Stimulated activated CD4-positive, alpha-beta T cell treated with anti-CD3 and anti-CD28 coated beads, Interleukin-15, amount 100 ng/mL, for 48 hours (primary cell): ENCODE measurements around the gene PDYN.
"Not testable (repeated sequence)": the region's sequence is repeated elsewhere in the genome, so short reads cannot be mapped to it uniquely, and the experiment has no call there.

Source experiments
- DNase-seq, 2 donors: peaks; one replicate each; pipeline ENCODE4 v3.0.0-alpha.2; 2020; ENCODE audit warnings: low read depth in 2 of 2

The PDYN gene

DNA sequence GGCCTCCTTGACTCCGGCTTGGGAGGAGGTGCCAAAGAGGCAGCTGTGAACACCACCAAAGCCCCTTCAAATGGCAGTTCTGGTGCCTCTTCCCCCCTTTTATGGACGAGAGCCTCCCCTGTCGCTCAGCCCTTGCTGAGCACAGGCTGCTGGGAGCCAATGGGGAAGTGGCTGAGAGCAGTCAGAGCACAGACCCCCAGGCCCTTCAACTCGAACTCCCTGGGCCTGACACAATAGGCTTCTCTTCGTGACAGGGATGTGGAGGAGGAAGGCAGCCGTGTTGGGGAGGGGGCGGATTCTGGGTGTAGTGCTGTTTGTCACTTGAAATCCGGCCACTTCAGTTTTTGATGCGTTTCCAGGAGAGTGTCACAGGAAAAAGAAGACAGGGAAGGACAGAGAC lies at the start of gene PDYN:
Gene PDYN, minus strand, starts transcription at position 73 of the 400 bp plus-strand sequence. CDS start 10,974 bp downstream, outside the sequence.
- no peak for DNase-seq

DNA sequence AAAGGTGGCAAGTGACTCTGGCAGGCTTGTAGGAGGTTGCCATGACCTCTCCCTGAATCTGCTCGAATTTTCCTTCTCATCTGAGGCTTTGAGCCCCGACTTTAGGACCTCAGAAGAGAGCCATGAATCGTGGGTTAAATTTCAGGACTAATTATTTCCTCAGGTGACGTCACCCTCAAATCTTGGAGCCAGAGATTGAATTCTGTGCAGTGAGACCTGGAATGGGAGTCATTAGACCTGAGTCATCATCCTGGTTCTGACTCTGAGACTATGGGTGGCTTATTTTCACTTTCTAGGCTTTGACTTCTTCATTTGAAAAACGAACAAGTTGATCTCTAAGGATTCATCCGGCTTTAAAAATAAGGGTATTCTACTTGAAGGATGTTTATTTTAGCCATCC lies 48.5 kb upstream of the PDYN start:
- DNase-seq, result no peak

DNA sequence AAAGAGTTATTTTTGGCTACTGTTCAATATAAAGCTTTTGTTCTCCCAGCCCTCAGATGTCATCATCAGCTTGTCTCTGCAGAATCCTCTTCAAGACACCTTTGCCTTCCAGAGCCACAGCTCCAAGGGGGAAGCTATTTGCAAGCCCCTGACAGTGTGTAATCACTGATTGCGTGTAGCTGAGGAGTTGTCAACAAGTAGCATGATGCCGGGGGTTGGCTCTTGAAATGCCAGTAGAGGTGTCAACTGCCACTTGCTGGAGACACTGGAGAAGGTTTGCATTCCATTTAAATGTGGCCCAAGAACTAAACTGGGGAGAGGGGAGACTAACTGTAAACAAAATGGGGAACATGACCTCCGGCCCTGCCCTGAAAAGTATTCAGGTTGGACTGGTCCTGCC lies 44.3 kb upstream of the PDYN start:
- DNase-seq, result no peak

DNA sequence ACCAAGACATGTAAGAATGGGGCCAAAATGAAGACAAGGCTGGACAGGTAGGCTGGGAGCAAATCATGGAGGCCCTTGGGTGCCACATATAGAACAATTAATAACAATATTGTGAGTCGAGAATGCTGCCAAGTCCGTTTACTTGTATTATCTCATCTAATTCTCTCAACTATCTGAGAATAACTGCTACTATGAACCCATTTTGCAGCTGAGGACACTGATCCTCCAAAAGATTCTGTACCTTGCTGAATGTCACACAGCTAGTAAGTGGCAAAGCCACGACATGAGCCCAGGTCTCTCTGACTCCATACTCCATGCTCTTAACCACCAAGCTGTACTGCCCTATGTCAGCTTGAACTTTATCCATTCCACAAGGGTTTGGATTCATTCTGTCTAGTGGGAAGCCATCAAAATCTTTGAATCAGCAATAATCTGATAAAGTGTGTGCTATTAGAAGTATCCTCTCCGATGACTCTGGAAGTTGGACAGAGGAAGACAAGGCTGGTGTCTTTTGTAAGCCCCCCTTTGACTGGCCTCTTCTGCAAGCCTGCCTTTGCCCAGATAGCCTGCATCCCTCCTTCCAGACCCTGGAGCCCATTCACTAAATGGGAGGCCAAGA lies 43.5 kb upstream of the PDYN start:
- no peak for DNase-seq

DNA sequence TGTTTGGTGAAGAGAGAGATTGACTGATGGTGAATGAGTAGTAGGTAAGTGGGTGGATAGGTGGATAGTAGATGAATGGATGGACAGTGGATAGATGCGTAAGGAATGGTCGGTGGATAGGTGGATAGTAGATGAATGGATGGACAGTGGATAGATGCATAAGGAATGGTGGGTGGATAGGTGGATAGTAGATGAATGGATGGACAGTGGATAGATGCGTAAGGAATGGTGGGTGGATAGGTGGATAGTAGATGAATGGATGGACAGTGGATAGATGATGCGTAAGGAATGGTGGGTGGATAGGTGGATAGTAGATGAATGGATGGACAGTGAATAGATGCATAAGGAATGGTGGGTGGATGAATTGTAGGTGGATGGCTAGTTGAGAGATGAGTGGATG lies 42.5 kb upstream of the PDYN start:
- not testable (repeated sequence) for DNase-seq

DNA sequence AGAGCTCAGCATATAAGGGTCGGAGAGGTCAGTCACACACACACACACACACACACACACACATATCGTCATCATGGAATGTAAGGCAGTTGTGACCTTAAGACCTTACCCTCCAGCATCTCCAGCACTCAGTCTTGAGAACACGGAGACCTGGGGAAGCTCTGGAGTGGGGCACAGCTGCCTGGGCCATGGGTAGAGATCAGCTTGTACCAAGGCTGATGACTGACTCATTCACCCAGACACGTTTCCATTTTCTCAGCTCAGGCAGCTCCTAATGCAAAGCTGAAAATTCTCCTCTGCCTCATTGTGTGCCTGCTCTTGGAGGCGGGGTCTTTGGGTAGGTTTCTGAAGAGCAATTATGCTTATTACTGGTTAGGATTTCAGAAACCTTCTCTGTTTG lies 38.3 kb upstream of the PDYN start:
- DNase-seq, result no peak

DNA sequence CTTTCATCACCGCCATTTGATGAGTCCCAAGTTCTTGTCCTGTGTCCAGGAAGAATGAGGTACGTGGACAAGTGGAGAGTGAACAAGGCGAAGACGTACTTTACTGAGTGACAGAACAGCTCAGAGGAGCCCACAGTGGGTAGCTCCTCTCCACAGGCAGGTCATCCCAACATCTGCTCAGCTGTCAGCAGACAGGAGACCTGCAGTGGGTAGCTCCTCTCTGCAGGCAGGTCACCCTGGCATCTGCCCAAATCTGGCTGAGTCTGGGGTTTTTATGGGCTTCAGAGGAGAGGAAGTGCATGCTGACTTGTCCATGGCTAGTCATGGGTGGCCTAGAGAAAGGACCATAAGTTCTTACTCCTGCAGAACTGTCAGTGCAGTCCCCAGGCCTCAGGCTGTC lies 32.7 kb upstream of the PDYN start:
- no peak for DNase-seq

DNA sequence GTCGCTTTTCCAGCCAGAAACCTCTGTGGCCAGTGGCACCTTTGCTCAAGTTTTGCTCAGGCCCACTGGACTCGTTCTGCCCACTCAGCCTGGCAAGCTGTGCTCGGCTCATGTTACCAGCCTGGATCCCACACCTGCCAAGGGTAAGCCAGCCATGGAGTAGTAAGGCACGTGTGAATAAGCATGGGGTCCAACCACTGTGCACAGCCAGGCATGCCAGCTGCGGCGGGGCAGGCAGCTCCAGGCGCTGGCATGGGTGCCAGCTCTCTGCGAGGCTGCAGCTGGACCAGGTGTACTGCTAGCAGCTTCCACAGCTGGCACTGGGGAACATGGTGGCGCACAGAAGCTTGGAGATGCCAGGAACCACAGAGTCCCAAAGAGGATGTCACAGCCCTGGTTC lies 32.1 kb upstream of the PDYN start:
- DNase-seq, result no peak

DNA sequence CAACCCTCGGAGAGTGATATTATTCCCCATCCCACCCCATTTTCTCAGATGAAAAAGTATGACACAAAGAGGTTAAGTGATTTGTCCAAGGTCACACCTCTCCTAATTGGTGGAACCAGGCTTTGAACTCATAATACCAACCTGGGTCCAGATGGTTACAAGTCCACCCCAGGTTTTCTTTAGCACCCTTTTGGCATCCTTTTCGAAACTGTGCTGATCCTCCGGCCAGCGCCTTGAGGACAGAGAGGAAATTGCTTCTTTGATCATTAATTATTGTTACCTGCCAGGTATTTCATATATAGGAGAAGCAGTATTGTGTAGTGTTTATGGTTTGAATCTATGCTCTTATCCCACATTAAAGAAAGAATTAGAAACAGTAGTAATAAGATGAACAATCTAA lies 29.3 kb upstream of the PDYN start:
- no peak for DNase-seq

DNA sequence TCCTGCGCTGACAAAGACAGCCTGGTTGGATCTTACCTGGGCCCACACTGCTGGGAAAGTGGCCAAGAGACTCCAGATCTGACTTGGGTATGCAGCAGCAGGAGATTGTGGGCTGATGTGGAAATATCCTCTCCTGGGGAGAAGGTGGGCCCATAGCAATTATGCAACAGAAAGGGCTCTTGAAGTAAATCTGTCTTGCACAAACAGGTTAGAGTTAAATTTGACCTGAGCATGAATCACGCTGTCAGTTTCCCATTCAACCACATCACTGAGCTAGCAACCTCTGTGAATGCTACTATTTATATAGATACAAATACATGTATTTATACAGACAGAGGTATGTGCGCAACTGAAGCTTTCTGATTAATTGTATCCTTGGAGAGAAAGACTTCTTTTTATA lies 28.3 kb upstream of the PDYN start:
- DNase-seq, result no peak

DNA sequence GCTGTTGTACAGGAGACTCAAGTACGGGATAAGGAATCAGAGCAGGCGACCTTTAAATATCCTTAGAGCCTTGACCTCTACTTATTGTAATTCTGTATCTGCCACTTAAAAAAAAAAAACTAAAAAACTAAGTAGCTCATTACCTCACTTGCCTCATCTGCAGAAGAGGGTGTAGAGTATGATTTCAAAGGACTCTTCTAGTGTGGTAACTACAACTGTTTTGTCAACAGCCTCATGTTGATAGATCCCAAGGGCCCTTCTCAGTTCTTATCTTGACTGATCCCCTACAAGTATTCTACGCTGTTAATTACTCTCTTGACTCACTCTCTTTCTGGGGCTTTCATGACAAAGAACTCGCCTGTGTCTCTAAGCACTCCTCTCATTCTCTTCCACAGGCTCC lies 16.7 kb upstream of the PDYN start:
- no peak for DNase-seq

DNA sequence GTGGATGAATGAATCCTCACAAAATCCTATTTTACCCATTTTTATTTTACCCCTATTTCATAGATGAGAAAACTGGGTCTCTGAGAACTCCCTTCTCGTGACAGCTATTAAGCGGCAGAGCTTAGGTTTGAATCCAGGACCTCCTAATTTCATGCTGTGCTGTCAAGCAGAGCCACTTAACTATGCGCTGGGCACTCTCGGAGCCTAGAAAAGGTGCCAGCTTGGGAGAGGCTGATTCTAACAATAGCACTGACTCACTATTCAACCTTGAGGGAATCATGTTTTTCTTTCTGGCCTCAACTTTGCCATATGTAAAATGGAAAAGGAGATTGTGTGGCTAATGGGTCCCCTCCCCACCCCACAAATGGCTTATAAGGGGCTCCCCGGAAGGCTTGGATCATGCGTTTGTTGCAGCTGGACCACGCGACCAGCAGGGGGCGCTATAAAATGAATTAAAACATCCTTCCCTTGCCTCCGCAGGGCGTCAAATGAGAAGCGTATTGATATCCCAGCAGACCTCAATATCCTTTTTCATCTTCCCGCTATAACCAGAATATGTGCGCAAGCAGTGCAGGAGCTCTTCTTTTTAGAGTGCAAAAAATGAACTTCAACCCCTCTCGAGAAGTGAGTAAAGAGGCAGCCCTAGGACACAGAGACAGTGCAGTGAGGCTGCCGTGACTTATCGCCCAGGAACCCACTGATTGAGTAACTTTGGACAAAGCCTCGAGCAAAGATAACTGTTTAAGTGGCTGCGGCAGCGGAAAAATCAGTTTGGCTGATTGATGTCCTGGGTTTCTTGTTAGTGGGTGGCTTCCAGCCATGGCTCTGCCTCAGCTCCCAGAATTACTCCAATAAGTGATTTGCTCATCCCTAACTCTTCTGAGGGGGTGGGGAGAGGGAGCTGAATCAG lies 12.8 kb upstream of the PDYN start:
- DNase-seq, result peak; percentile 4 to 17

DNA sequence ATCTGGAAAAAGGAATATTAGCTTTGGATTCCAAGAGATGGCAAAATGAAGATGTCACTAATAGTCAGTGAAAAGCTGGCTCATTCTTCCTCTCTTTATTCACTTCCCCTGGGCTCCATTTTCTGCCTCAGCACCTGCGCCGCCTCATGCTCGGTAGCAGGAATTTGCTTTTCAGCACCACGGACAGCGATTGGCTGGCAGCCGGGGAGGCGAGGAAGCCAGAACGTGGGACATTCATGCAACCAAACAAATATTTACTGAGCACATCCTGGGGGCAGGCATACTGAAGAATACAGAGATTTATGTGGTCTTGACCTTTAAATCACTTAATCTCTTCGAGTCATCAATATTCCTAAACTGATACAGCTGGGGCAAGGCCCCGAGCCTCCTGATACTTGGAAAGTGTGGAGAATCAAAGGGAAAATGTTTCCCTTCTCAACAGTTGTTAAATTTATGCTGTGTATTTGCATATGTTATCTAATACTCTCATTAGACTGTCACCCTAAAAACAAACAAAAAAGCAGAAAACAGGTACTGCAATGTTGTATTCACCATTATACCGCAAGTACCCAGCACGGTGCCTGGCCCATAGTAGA lies 12.1 kb upstream of the PDYN start:
- peak; percentile 28 to 47 for DNase-seq

DNA sequence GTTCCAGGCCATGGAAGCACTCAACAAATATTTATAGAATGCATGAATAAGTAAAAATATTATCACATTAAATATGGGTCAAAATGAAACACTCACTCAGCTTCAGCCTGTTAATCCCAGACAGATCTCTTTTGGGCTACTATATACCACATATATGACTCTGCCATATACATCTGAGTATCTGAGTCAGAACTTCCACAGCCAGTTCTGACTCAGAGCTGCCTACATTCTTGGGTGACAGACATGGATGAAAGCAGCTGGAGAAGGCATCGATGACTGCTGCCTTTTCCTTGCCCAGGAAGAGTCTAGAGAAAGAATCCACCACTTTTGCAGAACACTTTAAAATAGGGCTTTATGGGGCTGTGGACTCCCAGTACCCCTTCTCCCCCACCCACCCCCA lies 11.5 kb upstream of the PDYN start:
- DNase-seq, result peak in 1 of 2 donors; percentile 21

DNA sequence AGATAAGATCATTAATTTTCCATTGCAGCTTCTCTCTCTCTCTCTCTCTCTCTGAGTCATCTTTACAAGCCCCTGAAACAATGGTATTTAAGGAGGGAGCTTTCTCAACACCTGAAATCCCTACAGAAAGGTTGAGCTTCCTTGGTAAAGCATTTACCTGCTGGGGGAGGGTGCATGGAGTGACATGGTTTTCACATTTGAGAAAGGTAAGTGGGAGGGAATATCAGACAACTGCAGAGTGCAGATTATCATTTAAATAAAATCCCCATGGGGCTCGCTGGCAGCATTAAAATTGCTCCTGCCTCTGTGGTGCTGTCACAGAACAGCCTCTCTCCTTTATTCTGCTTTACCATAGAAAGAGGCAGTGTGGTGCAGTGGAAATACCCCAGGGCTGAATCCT lies 10.3 kb upstream of the PDYN start:
- DNase-seq, result no peak

DNA sequence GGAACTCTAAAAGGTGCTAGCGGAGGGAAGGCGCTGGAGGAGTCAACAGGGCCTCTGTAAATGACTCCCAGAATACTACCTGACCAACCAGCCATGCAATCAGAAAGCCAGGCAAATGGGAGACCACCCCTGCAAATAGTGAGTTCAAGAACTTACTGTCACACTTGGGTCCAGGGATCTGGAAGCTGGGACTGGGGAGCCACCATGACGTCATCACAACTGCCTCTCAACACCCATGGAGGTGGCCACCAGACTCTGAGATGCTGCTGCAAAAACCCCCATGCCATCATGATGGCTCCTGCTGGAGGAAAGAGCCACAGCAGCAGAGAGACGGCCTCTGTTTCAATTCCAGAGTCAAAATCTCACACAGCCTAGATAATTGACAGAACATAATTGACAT lies 8.5 kb upstream of the PDYN start:
- no peak for DNase-seq

DNA sequence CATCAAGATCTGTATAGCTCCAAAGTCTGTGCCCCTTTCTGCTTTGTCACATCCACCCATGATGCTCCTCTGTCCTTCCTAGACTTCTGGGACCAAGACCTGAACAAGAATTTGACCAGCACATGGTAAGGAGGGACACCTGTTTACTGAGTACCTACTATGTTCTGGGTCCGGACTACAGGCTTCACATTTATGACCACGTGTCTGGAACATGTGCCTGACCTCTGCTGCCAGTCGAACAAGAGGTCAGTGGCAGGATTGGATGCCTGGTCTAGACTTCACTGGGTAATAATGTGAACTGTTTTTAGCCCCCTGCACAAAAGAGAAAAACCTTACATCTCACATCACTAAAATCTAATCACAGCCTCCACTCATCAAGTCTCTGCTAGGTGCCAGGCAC lies 7.3 kb upstream of the PDYN start:
- no peak for DNase-seq

DNA sequence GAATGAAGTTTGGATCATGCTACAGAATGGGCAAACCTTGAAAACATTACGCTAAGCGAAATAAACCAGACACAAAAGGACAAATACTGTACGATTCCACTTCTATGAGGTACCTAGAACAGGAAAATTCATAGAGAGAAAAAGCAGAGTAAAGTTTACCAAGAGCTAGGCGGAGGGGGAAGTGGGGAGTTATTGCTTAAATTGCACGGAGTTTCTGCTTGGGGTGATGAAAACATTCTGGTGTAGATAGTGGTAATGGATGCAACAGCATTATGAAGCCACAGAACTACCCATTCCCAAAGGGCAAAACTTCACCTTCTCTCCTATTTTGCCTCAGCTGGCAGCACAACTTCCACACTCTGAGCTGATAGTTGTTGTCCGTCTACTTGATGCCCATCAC lies 6.4 kb upstream of the PDYN start:
- no peak for DNase-seq

DNA sequence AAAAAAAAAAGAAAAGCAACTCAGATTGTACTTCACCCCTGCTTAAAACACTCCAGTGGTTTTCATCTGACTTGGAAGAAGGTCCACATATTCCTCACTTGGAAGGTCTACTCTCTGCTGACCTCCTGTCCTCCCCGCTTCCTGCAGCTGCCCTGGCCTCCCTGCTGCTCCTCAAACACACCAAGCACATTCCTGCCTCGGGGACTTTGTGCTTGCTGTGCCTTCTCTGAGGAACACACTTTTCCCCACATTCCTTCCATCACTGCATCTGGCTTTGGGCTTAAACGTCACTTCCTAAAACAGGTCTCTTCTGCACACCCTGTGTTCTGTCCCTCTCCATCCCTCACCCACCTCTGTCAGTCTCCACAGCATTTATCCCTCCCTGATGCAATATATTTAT lies 4.9 kb upstream of the PDYN start:
- no peak for DNase-seq

DNA sequence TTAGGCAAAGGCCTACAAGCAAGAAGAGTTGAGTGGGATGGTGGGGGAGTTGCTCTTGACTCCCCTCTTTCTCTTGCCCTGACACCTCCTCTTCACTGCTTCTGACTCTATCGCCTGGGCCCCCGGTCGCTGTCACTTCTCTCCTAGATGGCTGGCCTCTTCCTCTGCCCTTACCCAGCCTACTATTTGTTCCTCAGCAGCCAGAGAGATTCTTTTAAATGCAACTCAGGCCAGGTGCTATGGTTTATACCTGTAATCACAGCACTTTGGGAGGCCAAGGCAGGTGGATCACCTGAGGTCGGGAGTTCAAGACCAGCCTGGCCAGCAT lies 4.3 kb upstream of the PDYN start:
- no peak for DNase-seq

DNA sequence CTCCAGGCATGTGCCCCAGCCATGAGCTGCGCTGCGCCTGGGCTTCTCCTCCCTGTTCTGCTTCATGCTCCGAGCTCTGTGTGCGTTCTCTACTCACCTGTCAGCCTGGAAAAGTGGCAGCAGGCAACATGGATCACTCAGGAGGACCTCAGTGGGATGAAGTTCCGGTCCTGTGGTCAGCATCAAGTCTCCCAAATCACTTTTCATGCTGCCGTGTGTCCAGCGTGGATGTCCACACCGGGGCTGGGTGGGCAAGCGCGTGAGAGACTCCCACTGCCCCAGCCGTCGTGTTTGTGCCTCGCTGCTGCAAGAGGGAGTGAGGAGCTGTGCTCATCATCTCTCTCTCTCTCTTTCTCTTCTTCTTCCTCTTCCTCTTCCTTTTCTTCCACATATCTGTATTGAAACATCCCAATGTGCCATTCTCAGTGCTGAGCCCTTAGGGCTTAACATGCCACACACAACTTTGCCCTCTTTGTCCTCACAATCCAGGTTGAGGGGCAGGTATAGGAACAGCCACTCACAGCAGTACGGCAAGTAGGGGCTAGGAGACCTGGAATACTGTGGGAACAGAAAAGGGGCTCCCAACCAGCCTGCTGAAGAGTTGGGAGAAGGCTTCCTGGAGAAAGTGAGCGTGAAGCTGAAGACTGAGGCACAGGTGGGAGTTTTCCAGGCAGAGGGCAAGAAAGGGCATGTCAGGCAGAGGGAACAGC lies 3.8 kb upstream of the PDYN start:
- DNase-seq, result no peak

DNA sequence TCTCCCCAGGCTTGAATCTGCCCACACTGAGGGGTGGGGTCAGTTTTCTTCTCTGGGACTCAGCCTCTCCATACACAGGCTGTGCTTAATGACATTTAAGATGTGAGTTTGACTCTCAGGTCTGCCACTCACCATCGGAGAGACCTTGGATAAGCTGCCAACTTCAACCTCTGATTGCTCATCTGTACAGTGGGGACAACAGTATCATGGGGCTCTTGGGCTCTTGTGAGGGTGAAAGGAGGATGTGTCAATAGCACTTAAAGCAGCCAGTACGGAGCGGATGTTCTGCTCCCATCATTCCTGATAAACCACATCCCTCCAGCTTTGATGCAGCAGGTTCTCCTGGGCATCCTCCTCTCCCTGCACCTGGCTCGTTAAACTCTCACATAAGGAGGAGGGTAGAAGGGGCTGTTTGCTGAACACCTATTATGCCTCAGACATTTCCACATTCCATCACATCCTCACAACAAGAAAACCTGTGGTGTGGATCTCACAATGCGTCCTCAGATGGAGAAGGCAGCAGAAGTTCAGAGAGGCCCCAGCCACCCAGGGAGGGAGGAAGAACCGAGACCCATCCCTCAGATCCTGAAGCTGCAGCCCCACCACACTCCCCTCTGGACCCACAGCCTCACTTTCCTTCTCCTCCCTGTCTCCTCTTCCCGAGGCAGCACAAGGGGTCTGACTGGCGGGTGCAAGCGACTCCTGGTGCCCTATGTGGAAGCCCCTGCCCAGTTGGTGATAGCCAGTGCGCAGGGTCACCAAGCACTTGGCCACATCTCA lies 1.9 kb upstream of the PDYN start:
- DNase-seq, result no peak
